Activated CD4-positive, alpha-beta T cell treated with anti-CD3 and anti-CD28 coated beads, Interleukin-2, amount 10 ng/mL, durations not matched to agents 24 days and 14 days (primary cell): Measurements from ENCODE around the gene CEP126. TPM values are rescaled to one million over a fixed set of nuclear protein-coding genes. Genes with fewer than 3 reads are reported as not detected.
"Not testable (repeated sequence)": the region's sequence is repeated elsewhere in the genome, so short reads cannot be mapped to it uniquely, and the experiment has no call there.

Source experiments
- DNase-seq: peaks from one replicate; pipeline ENCODE4 v3.0.0; 2022
- H3K27ac Mint-ChIP-seq: one replicate; pipeline ENCODE4 v1.8.0; 2022; ENCODE audit warnings: mild to moderate bottlenecking, mixed read lengths
- H3K27me3 Mint-ChIP-seq: one replicate; pipeline ENCODE4 v1.8.0; 2022; ENCODE audit warnings: mixed read lengths
- H3K36me3 Mint-ChIP-seq: one replicate; pipeline ENCODE4 v1.8.0; 2022; ENCODE audit warnings: low read depth, mild to moderate bottlenecking, mixed read lengths
- H3K4me1 Mint-ChIP-seq: one replicate; pipeline ENCODE4 v1.8.0; 2021; ENCODE audit warnings: mixed read lengths
- H3K4me3 Mint-ChIP-seq: one replicate; pipeline ENCODE4 v1.8.0; 2022; ENCODE audit warnings: mild to moderate bottlenecking, moderate library complexity, mixed read lengths
- H3K9me3 Mint-ChIP-seq: one replicate; pipeline ENCODE4 v1.8.0; 2021; ENCODE audit warnings: mixed read lengths
- intact Hi-C: fragments of 100-400 bp; cut with micrococcal nuclease; formaldehyde crosslinking; loops from one replicate; pipeline ENCODE4 v1.15.1; 2023
- total RNA-seq: library from RNA; stranded (reverse); gene quantifications from 2 replicates; pipeline ENCODE4 v1.2.3, GENCODE V29; 2022

CEP126 gene
- total RNA-seq, 1 donor from 2014 or later: 0.72 TPM

DNA sequence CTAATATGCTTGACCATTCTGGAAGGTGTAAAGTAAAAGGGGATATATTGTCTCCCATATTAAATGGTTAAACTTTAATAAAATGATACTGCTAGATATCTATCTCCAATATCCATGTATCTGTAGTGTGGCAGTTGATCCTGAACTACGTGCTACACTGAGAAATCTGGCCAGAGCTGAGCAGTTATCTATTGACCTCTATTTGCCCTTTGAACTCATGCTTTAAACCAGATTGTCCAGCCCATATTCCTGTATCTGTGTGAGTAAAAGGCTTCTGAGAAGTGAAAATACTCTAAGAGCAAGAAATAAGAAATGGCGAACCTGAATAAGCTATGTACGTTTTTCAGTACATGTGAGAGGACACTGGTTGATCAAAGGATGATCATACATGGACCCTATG is 40.5 kb downstream of the CEP126 start:
- no peaks in the 10 kb centered on the region for H3K27me3 Mint-ChIP-seq
- H3K27ac Mint-ChIP-seq: no peak overlapping the region
- no peak overlapping the region for H3K4me3 Mint-ChIP-seq
- H3K9me3 Mint-ChIP-seq: no peaks in the 10 kb centered on the region
- H3K4me1 Mint-ChIP-seq: no peaks in the 10 kb centered on the region
- no peaks in the 10 kb centered on the region for H3K36me3 Mint-ChIP-seq
- DNase-seq: no peak
- intact Hi-C loops: no loop called here

DNA sequence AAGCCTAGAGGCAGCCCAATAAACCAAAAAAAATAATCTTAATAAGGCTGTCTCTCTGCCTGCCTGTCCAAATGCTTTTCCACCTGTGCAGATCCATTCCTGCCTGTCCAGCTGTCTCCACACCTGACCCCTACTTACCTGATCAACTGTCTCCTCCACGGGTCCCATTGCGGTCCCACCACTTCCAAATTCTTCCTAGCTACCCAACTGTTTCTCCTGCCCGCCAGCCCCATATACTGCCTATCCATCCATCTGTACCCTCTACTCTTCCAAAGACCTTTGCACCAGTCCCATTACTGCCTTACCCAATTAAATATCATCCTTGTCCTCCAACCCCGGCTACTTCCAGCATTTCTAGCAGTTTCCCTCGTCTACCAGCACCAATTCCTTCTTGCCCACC is 40.9 kb downstream of the CEP126 start:
- Mint-ChIP-seq H3K4me1 (no peaks in the 10 kb centered on the region), H3K9me3 (no peaks in the 10 kb centered on the region), H3K4me3 (no peak overlapping the region), H3K27ac (no peak overlapping the region), H3K36me3 (no peaks in the 10 kb centered on the region), H3K27me3 (no peaks in the 10 kb centered on the region)
- intact Hi-C loops: no loop called here
- no peak for DNase-seq

DNA sequence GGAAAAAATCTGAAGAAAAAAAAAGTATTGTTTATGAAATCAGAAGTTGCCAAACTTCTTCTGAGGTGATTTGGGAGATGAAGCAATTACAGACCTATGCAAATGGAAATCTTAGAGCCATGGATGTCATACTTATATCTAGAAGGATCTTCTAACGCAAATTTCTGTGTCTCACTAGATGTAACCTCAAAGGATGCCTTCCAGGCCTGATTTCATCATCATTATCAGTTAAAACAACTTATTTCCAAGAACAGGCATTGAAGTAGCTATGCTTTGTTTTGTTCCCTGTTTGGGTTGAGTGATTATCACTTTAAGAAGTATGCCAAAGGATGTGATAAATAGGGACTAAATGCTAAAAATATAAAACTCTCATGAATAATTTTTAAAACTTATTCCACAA is 45.4 kb downstream of the CEP126 start:
- Mint-ChIP-seq H3K4me3 (no peak overlapping the region), H3K27ac (no peak overlapping the region), H3K27me3 (no peaks in the 10 kb centered on the region), H3K4me1 (no peaks in the 10 kb centered on the region), H3K36me3 (no peaks in the 10 kb centered on the region), H3K9me3 (no peaks in the 10 kb centered on the region)
- no peak for DNase-seq
- intact Hi-C loops: no loop called here

DNA sequence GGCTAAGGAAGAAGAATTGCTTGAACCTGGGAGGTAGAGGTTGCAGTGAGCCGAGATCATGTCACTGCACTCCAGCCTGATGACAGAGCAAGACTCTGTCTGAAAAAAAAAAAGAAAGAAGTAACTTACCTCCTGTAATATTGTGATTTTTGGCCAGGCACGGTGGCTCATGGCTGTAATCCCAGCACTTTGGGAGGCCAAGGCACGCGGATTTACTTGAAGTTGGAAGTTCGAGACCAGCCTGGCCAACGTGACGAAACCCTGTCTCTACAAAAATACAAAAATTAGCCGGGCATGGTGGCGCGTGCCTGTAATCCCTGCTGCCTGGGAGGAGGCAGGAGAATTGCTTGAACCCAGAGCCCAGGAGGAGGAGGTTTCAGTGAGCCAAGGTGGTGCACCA is 49.4 kb downstream of the CEP126 start:
- H3K9me3 Mint-ChIP-seq, H3K27ac Mint-ChIP-seq, H3K36me3 Mint-ChIP-seq, H3K4me3 Mint-ChIP-seq, DNase-seq, intact Hi-C loops, H3K4me1 Mint-ChIP-seq, H3K27me3 Mint-ChIP-seq: not testable (repeated sequence)

DNA sequence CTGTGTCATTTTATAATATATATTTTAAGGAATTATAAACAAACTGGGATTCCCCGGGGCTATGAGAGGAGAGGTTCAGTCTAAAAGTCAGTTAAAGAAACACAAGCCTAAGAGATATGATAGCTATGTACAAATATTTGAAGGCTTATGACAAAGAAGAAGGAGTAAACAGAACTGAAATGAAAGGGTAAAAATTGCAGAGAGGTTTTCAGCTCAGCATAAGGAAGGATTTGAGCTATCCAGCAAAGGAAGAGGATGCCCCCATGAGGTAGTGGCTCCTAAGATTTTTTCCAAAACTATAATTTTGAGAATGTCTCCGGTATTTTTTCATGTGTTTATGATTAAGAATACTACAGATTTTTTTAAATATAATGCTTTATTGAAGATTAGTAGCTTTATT is 59.4 kb downstream of the CEP126 start:
- H3K9me3 Mint-ChIP-seq: no peaks in the 10 kb centered on the region
- H3K27me3 Mint-ChIP-seq: no peaks in the 10 kb centered on the region
- intact Hi-C loops: no loop called here
- no peak overlapping the region for H3K4me3 Mint-ChIP-seq
- H3K27ac Mint-ChIP-seq: no peak overlapping the region
- no peak for DNase-seq
- no peaks in the 10 kb centered on the region for H3K4me1 Mint-ChIP-seq
- H3K36me3 Mint-ChIP-seq: no peaks in the 10 kb centered on the region

DNA sequence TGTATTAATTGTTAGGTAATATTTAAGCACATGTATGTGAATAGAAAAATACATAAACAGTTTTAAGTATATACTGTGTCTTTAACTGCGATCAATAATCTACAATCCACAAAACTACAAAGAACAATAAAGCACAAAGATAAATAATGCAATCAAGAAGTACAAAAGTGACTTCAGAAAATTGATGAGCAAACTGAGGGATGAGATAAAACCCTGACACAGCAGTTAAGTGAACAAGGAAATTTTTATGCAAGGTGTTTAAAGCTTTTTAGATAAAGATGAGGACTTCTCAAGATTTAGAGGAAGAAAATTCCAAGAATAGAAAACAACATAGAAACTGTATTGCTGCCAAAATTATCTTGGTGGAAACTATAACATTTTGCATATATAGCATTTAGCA is 60.0 kb downstream of the CEP126 start:
- Mint-ChIP-seq H3K36me3 (no peaks in the 10 kb centered on the region), H3K27me3 (no peaks in the 10 kb centered on the region), H3K9me3 (no peaks in the 10 kb centered on the region), H3K27ac (no peak overlapping the region), H3K4me1 (no peaks in the 10 kb centered on the region), H3K4me3 (no peak overlapping the region)
- no peak for DNase-seq
- intact Hi-C loops: no loop called here

DNA sequence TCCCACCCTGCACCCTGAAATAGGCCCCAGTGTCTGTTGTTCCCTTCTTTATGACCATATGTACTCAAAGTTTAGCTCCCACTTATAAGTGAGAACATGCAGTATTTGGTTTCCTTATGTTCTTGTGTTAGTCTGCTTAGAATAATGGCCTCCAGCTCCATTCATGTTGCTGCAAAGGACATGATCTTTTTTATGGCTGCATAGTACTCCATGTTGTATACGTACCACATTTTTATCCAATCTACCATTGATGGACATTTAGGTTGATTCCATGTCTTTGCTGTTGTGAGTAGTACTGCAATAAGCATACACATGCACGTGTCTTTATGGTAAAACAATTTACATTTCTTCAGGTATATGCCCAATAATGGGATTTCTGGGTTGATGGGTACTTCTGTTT is 60.9 kb downstream of the CEP126 start:
- Mint-ChIP-seq H3K4me1 (no peaks in the 10 kb centered on the region), H3K27me3 (no peaks in the 10 kb centered on the region), H3K9me3 (no peaks in the 10 kb centered on the region), H3K4me3 (no peak overlapping the region), H3K36me3 (no peaks in the 10 kb centered on the region), H3K27ac (no peak overlapping the region)
- intact Hi-C loops: no loop called here
- DNase-seq: no peak

DNA sequence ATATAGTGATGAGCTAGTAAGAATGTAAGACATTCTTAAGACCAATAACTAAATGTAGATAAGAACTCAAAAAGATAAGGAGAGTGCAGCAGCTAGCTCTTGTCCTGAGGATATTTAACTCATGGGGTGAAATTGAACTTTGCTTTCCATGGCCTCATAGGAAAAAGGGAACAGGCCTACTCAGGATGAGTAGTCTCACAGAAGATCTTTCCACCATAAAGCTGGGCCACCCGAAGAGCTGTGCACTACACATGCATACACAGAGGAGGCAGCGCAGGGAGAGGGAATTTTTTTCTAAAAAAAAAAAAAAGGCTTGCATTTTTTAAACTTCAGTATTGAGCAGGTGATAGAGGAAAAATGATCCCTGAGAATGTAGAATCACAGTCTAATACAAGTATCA is 72.6 kb downstream of the CEP126 start:
- Mint-ChIP-seq H3K27me3 (no peaks in the 10 kb centered on the region), H3K36me3 (no peaks in the 10 kb centered on the region)

DNA sequence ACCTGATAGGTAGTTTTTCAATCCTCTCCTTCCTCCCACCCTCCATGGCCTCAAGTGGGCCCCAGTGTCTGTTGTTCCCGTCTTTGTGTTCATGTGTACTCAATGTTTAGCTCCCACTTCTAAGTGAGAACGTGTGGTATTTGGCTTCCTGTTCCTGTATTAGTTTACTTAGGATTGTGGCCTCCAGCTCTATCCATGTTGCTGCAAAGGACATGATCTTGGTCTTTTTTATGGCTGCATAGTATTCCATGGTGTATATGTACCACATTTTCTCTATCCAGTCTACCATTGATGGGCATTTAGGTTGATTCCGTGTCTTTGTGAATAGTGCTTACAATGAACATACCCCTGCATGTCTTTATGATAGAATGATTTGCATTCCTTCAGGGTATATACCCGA is 78.4 kb downstream of the CEP126 start:
- intact Hi-C loops: no loop called here
- Mint-ChIP-seq H3K36me3 (no peaks in the 10 kb centered on the region), H3K9me3 (no peaks in the 10 kb centered on the region), H3K4me3 (no peak overlapping the region), H3K27ac (no peak overlapping the region), H3K27me3 (no peaks in the 10 kb centered on the region), H3K4me1 (no peaks in the 10 kb centered on the region)
- no peak for DNase-seq

More for the DNA sequence above, 72.6 kb downstream of the CEP126 start:
- DNase-seq: no peak
- H3K4me1 Mint-ChIP-seq: no peaks in the 10 kb centered on the region
- no peak overlapping the region for H3K4me3 Mint-ChIP-seq
- intact Hi-C loops: no loop called here
- H3K27ac Mint-ChIP-seq: no peak overlapping the region
- H3K9me3 Mint-ChIP-seq: no peaks in the 10 kb centered on the region

DNA sequence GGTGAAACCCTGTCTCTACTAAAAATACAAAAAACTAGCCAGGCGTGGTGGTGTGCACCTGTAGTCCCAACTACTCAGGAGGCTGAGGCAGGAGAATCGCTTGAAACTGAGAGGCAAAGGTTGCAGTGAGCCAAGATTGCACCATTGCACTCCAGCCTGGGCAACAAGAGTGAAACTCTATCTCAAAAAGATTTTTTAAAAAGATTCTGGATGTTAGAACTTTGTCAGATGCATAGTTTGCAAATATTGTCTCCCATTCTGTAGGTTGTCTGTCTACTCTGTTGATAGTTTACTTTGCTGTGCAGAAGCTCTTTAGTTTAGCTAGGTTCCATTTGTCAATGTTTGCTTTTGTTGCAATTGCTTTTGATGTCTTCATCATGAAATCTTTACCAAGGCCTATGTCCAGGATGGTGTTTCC is 79.3 kb downstream of the CEP126 start:
- intact Hi-C loops, H3K4me1 Mint-ChIP-seq: not testable (repeated sequence)

DNA sequence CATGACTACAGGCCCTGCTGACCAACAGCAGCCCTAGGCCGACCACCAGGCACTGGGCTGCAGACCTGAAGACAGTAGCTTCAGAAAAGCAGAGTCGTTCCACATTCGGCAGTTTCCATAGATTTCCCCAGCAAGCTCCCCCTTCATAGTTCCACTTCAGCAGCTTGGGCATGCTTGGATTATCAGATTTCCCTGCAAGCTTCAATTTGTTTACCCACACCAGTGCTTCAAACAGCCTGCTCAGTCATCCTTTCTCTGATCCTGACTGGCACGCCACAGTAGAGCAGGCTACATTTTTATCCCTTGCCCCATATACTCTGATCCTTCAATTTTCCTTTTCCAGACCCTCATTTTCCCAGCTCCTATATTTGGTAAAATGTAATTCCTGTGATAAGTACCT is 81.3 kb downstream of the CEP126 start:
- no peaks in the 10 kb centered on the region for H3K9me3 Mint-ChIP-seq
- no peaks in the 10 kb centered on the region for H3K36me3 Mint-ChIP-seq
- no peak overlapping the region for H3K4me3 Mint-ChIP-seq
- DNase-seq: no peak
- no peaks in the 10 kb centered on the region for H3K4me1 Mint-ChIP-seq
- intact Hi-C loops: no loop called here
- no peak overlapping the region for H3K27ac Mint-ChIP-seq
- H3K27me3 Mint-ChIP-seq: no peaks in the 10 kb centered on the region

More for the DNA sequence above, 79.3 kb downstream of the CEP126 start:
- not testable (repeated sequence) for H3K4me3 Mint-ChIP-seq, H3K27me3 Mint-ChIP-seq, H3K9me3 Mint-ChIP-seq, H3K27ac Mint-ChIP-seq, DNase-seq, H3K36me3 Mint-ChIP-seq

DNA sequence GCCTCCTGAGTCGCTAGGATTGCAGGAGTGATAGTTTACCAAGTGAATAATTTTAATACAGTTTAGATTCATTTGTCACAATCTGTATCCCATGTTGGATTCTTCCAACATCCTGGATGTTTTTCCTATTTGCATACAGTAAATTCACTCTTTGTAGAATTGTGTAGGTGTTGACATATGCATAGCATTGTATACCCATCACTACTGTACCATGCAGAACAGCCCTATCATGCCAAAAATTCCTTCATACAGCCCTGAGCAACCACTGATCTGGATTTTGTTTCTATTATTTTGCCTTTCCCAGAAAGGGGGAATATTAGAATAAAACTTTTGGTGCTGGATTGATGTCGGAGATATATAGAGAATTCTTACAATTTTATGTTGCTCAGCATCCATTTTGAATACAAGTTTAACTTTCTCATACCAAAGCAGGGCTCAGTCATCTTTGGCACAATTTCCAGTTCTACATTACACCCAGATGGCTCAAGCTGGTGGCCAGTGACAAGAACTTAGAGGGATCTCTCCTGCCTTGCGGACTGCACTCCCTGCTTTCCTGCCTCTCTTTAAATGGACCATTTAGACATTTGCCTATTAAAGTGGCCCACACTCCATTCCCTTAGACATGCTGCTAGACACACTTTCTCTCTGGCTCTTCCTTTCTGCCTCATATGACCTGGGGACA is 87.0 kb downstream of the CEP126 start:
- Mint-ChIP-seq H3K27ac (no peak overlapping the region), H3K27me3 (no peaks in the 10 kb centered on the region), H3K9me3 (no peaks in the 10 kb centered on the region), H3K4me3 (no peak overlapping the region), H3K4me1 (peaks cover 5% of the 10 kb centered on the region), H3K36me3 (no peaks in the 10 kb centered on the region)
- intact Hi-C loops: no loop called here
- DNase-seq: no peak

DNA sequence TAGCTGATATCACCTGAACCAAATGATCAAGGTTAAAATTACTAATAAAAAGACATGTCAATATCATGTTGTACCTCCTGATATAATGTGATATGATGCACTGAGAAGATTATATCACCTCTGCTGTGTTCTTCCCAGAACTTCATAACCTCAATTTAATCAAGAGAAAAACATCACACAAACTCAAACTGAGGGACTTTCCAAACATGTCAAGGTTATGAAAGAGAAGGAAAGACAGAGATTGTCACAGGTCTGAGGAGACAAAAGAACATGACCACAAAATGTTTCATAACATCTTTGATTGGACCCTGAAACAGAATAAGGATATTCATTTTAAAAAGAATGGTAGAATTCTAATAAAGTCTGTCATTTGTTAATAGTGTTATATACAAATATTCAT is 89.4 kb downstream of the CEP126 start:
- H3K9me3 Mint-ChIP-seq: no peaks in the 10 kb centered on the region
- H3K27me3 Mint-ChIP-seq: no peaks in the 10 kb centered on the region
- H3K36me3 Mint-ChIP-seq: no peaks in the 10 kb centered on the region
- no peak overlapping the region for H3K4me3 Mint-ChIP-seq
- peaks cover 5% of the 10 kb centered on the region for H3K4me1 Mint-ChIP-seq
- no peak overlapping the region for H3K27ac Mint-ChIP-seq
- intact Hi-C loops: no loop called here
- no peak for DNase-seq

DNA sequence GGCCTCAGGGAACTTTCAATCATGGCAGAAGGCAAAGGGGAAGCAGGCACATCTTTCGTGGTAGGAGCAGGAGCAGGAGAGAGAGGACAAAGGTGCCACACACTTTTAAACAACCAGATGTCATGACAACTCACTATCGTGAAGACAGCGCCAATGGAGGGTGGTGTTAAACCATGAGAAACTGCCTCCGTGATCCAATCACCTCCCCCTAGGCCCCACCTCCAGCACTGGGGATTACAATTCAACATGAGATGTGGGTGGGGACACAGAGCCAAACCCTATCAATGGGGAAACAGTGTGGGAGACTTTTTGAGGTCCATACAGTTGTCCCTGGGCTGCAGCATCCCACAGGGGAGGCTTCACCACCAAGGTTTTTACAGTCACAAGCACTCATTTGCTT is 90.5 kb downstream of the CEP126 start:
- no peaks in the 10 kb centered on the region for H3K36me3 Mint-ChIP-seq
- intact Hi-C loops: loop anchor here (5.0 kb wide), 1 partner anchor 88 kb away; the partner anchor contains the start of genes ANGPTL5 and CEP126
- H3K27me3 Mint-ChIP-seq: peaks cover 7% of the 10 kb centered on the region
- DNase-seq: peak; percentile 46
- peaks cover 5% of the 10 kb centered on the region for H3K4me1 Mint-ChIP-seq
- H3K9me3 Mint-ChIP-seq: no peaks in the 10 kb centered on the region
- no peak overlapping the region for H3K27ac Mint-ChIP-seq
- H3K4me3 Mint-ChIP-seq: no peak overlapping the region
